ENCODE measurements around the gene SGIP1.
"Not testable (repeated sequence)": the region's sequence is repeated elsewhere in the genome, so short reads cannot be mapped to it uniquely, and the experiment has no call there.

The SGIP1 gene

DNA sequence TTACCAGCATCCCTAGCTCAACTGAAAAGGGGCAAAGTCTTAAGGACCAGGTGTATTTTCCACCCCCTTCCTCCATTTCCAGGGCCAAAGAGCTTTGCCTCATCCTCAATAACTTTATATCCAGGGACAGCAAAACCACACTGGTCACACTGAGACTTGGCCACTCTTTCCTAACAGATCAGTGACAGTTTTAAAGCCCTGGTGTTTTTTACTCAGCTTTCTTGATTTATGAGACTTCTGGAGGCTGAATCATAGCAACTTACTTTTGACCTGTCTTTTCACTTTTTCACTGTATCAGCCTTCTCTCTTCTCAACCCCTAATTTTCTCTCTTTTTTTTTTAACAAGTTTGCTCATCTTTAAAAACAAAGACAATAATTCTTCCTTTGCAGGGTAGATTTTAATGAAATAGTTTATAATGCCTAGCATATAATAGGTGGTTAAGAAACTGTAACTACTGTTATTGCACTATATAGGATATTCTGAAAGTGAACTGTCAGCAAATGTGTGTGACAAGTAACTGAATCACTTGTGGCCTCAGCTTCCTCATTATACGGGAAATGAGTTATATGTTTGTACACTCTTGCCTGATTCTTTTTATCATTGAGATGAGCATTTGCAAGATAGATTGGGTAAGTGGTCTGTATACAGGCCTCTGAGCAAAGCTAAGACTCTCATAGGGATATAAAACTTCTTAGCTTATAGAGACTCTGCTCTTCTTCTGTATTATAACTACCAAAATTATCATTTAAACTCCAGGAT, 198.6 kb downstream of the SGIP1 start:
- H3K4me3 ChIP-seq (ENCODE audit: low read depth, low read length), result no peak overlapping the region
- no peak for TF ChIP-seq CTCF (IDR thresholded peaks at IDR 0.05; ENCODE audit: insufficient read depth, low read depth, low read length, missing control alignments)
- DNase-seq (ENCODE audit: low read depth), result peak; percentile 20

DNA sequence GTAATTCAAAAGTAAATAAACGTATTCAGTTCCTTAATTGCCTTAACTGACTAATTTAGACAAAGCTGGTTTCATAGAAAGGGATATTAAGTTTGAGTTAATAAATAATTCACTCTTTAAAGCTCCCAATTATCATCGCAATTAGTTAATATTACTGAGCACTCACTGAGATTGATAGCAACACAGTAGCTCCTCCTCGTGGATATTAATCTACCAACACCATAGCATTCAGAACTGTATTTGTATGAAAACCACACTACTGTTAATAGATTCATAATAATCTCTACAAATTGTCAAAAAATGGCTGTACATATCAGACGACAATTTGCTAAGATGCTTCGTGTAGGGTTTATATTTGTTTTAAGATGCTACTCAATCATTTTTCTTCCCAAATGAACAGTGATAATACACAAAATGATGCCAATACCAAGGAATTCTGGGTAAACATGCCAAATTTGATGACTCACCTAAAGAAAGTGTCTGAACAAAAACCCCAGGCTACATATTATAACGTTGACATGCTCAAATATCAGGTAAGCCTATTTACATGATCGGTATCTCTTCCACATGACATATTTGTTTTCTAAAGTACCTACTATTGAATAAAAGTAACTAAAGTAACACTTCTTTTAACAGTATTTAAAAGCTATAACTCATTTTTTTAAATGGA, 199.5 kb downstream of the SGIP1 start:
- no peak overlapping the region for H3K4me3 ChIP-seq (ENCODE audit: low read depth, low read length)
- peak; percentile 16 for TF ChIP-seq CTCF (IDR thresholded peaks at IDR 0.05; ENCODE audit: insufficient read depth, low read depth, low read length, missing control alignments)
- no peak for DNase-seq (ENCODE audit: low read depth)

GRCh38 chr1:66734531-66734930, 200.6 kb downstream of the SGIP1 start:
- H3K4me3 ChIP-seq (ENCODE audit: low read depth, low read length); DNase-seq (ENCODE audit: low read depth): not testable (repeated sequence)

DNA sequence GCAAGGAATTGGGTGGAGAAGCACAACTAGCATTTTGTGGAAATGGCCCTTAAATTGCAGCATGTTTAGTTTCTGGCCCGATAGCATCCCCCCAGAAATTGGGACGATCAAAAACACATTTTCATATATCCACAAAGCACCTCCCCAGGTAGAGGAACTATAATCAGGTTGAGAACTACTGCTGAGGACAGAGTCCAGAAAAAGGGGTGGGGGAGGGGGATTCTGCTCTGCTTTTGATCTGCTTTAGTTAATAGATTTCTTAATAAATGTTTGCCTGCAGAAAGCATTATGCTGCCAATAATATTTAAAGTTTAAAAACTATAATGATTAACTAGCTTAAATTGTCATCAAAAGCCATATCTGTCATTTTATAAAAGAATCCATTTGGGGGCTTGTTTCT, 203.9 kb downstream of the SGIP1 start:
- no peak for DNase-seq (ENCODE audit: low read depth)
- TF ChIP-seq CTCF (IDR thresholded peaks at IDR 0.05; ENCODE audit: insufficient read depth, low read depth, low read length, missing control alignments), result no peak
- H3K4me3 ChIP-seq (ENCODE audit: low read depth, low read length), result no peak overlapping the region

GRCh38 chr1:66739401-66740157, 205.6 kb downstream of the SGIP1 start:
- peak; percentile 44 for DNase-seq (ENCODE audit: low read depth)
- H3K4me3 ChIP-seq (ENCODE audit: low read depth, low read length), result no peak overlapping the region
- no peak for TF ChIP-seq CTCF (IDR thresholded peaks at IDR 0.05; ENCODE audit: insufficient read depth, low read depth, low read length, missing control alignments)

- no peak for DNase-seq (ENCODE audit: low read depth)
- no peak for TF ChIP-seq CTCF (IDR thresholded peaks at IDR 0.05; ENCODE audit: insufficient read depth, low read depth, low read length, missing control alignments)
- H3K4me3 ChIP-seq (ENCODE audit: low read depth, low read length), result no peak overlapping the region
Observed at GRCh38 chr1:66745451-66745850, 211.5 kb downstream of the SGIP1 start.

DNA sequence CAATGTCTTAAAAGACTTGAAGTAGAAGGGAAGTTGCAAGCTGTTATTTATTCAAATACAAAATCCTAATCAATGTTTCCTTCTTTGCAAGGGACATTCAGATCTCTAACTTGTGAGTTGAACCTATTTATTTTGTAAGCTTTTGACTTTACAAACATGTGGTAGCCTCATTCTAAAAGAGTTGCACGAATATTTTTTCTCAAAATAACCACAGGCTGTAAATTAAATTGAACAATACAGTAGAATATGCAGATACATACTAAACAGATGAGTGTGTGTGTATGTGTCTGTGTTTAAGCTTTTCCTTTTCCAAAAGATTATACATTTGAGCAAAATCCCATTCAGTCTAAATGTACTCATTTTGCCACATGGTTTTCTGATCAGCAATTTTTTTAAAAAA, 213.5 kb downstream of the SGIP1 start:
- no peak for DNase-seq (ENCODE audit: low read depth)
- no peak for TF ChIP-seq CTCF (IDR thresholded peaks at IDR 0.05; ENCODE audit: insufficient read depth, low read depth, low read length, missing control alignments)
- no peak overlapping the region for H3K4me3 ChIP-seq (ENCODE audit: low read depth, low read length)
